ENCODE data around the gene TUBA4B. TPM values are rescaled to one million over a fixed set of nuclear protein-coding genes. Genes with fewer than 3 reads are reported as not detected.

Gene TUBA4B
- total RNA-seq, 1 experiment from 2014 or later: not detected

GRCh38 chr2:219302412-219302968 is 49.4 kb downstream of the TUBA4B start:
- Histone ChIP-seq H4K8ac (replicated peaks; ENCODE audit: insufficient read length, low read depth, low read length) (no peak overlapping the region), H2BK15ac (ENCODE audit: low read depth, low read length) (no peak overlapping the region), H3K14ac (ENCODE audit: insufficient read depth, low read length) (no peak overlapping the region), H3K79me2 (ENCODE audit: insufficient read depth, low read length) (no peaks in the 10 kb centered on the region), H3K4me2 (ENCODE audit: insufficient read depth, insufficient read length, low read length) (no peak overlapping the region), H3K27ac (ENCODE audit: insufficient read length, low read depth, low read length) (no peak overlapping the region), H3K4ac (ENCODE audit: low read depth, low read length) (no peak overlapping the region), H2AK5ac (ENCODE audit: insufficient read length, low read length) (no peak overlapping the region), H4K5ac (ENCODE audit: insufficient read length, low read depth, low read length) (no peak overlapping the region), H3K9ac (ENCODE audit: extremely low read depth, insufficient read length, low read length) (no peak overlapping the region), H2BK5ac (ENCODE audit: insufficient read length, low read length) (no peak overlapping the region), H2BK12ac (ENCODE audit: insufficient read length, low read depth, low read length) (no peak overlapping the region), H2BK120ac (ENCODE audit: low read depth, low read length, poor library complexity, severe bottlenecking) (no peak overlapping the region), H3K18ac (ENCODE audit: insufficient read length, low read depth, low read length) (no peak overlapping the region), H3K27me3 (ENCODE audit: insufficient read depth, low read length) (no peaks in the 10 kb centered on the region), H3T11ph (ENCODE audit: low read length) (no peak overlapping the region), H3K56ac (ENCODE audit: insufficient read length, low read depth, low read length) (no peak overlapping the region), H4K20me1 (ENCODE audit: control insufficient read depth, insufficient read depth, insufficient read length) (no peaks in the 10 kb centered on the region), H2AFZ (ENCODE audit: low read length) (no peak overlapping the region), H3K79me1 (ENCODE audit: insufficient read depth, low read depth, low read length, poor library complexity, severe bottlenecking) (no peaks in the 10 kb centered on the region), H3K23ac (ENCODE audit: insufficient read length, low read depth, low read length) (no peak overlapping the region), H4K91ac (ENCODE audit: insufficient read length, low read depth, low read length) (no peak overlapping the region), H3K9me3 (ENCODE audit: control insufficient read depth, low read depth, low read length) (no peaks in the 10 kb centered on the region), H3K4me1 (ENCODE audit: insufficient read depth, low read length) (no peaks in the 10 kb centered on the region), H3K23me2 (ENCODE audit: insufficient read length, low read depth, low read length, poor library complexity, severe bottlenecking) (no peaks in the 10 kb centered on the region), H2BK20ac (ENCODE audit: low read depth, low read length, poor library complexity, severe bottlenecking) (no peak overlapping the region)
- Mint-ChIP-seq H3K27ac (no peak overlapping the region), H3K27me3 (ENCODE audit: low read depth) (peaks cover 67% of the 10 kb centered on the region), H3K4me1 (peaks cover 10 to 18% of the 10 kb centered on the region in 2 experiments), H3K36me3 (ENCODE audit: insufficient read depth in 1 of 3, low read depth in 3 of 3) (no peaks in the 10 kb centered on the region), H3K4me3 (no peak overlapping the region), H3K9me3 (no peaks in the 10 kb centered on the region)
- TF ChIP-seq CTCF (conservative IDR thresholded peaks at IDR 0.05): no peak
- no peak for DNase-seq
- no CpG with 5 or more reads among the region's 11 CpGs for WGBS (ENCODE audit: extremely low coverage, insufficient read length, low lambda C conversion rate)
